ENCODE measurements around the gene ANKRD63. TPM values are rescaled to one million over a fixed set of nuclear protein-coding genes. Genes with fewer than 3 reads are reported as not detected.
A peak's percentile ranks its signal among the peaks of the same experiment; 100 is the strongest.

ANKRD63 gene
- total and polyA plus RNA-seq, 9 of the 15 experiments (the other 6 are each of a cell fraction or from before 2014, with no cell fraction given) = 1.3 to 2.0 (median 1.8) TPM; not detected in 6

DNA sequence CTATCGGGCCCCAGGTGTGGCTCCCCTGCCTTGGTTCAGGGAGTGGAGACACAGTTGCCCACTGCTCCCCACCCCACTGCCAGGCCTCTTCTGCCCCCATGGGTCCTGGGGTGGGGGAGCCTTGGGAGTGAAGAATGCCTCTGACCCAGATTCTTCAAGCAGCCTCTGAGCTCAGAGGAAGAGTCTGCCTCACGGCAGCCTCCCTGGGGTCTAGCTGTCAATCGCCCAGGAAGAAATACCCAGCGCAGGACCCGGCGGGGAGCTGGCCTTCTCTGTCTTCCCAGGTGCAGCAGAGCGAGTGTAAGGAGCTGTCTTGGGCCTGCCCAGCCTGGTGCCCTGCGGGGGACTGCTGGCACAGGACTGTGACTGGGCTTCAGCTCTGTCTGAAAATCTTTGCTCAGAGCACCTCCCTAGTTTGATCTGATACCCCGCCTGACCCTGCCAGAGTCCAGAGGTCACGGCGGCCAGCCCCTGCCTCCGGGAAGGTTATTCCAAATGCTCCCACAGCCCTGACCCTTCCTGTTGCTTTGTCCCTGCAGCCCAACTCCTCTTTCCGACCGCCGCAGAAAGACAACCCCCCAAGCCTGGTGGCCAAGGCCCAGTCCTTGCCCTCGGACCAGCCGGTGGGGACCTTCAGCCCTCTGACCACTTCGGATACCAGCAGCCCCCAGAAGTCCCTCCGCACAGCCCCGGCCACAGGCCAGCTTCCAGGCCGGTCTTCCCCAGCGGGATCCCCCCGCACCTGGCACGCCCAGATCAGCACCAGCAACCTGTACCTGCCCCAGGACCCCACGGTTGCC is 11.0 kb downstream of the ANKRD63 start:
- Histone ChIP-seq H3K27me3 (ENCODE audit: control insufficient read depth in 2 of 2, insufficient read depth in 2 of 2, low read length in 2 of 2) (peaks cover 0 to 19% of the 10 kb centered on the region in 2 experiments; a peak in 2 of 5 replicates), H3K36me3 (ENCODE audit: control insufficient read depth, insufficient read depth, low read length) (no peaks in the 10 kb centered on the region), H3K27ac (ENCODE audit: extremely low read depth, low read depth, low read length) (no peak overlapping the region), H4K20me1 (replicated peaks; ENCODE audit: control insufficient read depth, insufficient read depth, low read length) (0 out of 2 replicates have a peak, but pooled peaks cover 3% of the 10 kb centered on the region), H3K4me2 (ENCODE audit: insufficient read depth, low read length) (no peak overlapping the region), H2AFZ (ENCODE audit: low read depth, low read length) (no peak overlapping the region), H3K9ac (ENCODE audit: insufficient read depth in 1 of 2, low read depth in 2 of 2, low read length in 2 of 2) (peak overlapping the region in 1 of 2 experiments; percentile 50; a peak in 1 of 4 replicates), H3K9me1 (ENCODE audit: control insufficient read depth, insufficient read depth, low read length) (no peaks in the 10 kb centered on the region), H3K4me3 (no peak overlapping the region), H3K9me3 (replicated peaks; ENCODE audit: control insufficient read depth, insufficient read depth, low read depth, low read length) (no peaks in the 10 kb centered on the region), H3K4me1 (replicated peaks in 1 of 2; ENCODE audit: control insufficient read depth in 2 of 2, insufficient read depth in 2 of 2, low read length in 2 of 2) (peaks cover 3 to 32% of the 10 kb centered on the region in 2 experiments), H3K79me2 (ENCODE audit: control insufficient read depth, insufficient read depth, low read length) (no peaks in the 10 kb centered on the region)
- BruUV-seq (replicated peaks) = no TSS peak
- FAIRE-seq (no peak), DNase-seq (ENCODE audit: extremely low read depth in 1 of 4, low spot score in 3 of 4) (no peak), ATAC-seq (no peak)
- CTCF ChIA-PET (ENCODE audit: low intra/inter-chr PET ratio) = interaction anchor here (4.2 to 7.1 kb wide), 2 partner anchors 55 to 227 kb away, joined by 56 to 218 read pairs; no protein-coding TSS in a partner anchor
- in situ Hi-C loops (cut with MboI) = loop anchor here (5.0 kb wide), 2 partner anchors 55 to 225 kb away; no protein-coding TSS in a partner anchor
- intact Hi-C loops (cut with micrococcal nuclease) = loop anchor here (5.0 kb wide), 2 partner anchors 40 to 485 kb away; no protein-coding TSS in a partner anchor
- POLR2A ChIA-PET = interaction anchor here (1.5 to 1.6 kb wide), 3 partner anchors 16 to 233 kb away, joined by 4 to 5 read pairs (median 5); no protein-coding TSS in a partner anchor
- TF ChIP-seq TAF1 (IDR thresholded peaks at IDR 0.05; ENCODE audit: control insufficient read depth, extremely low read depth, insufficient read depth, low read length, severe bottlenecking) = no peak
- TF ChIP-seq NR2C1 (IDR thresholded peaks at IDR 0.05) = no peak
- 0 out of 2 replicates have a peak, but pooled peaks have one; percentile 24 for TF ChIP-seq NR2C1 (tag; IDR thresholded peaks at IDR 0.05)
- no peak for TF ChIP-seq MYNN (IDR thresholded peaks at IDR 0.05)
- no peak for TF ChIP-seq MYNN (CRISPR knock-in tag; IDR thresholded peaks at IDR 0.05)
- TF ChIP-seq RFX5 (IDR thresholded peaks at IDR 0.05; ENCODE audit: low read depth, low read length) = no peak
- TF ChIP-seq ZEB2 (IDR thresholded peaks at IDR 0.05) = no peak
- 14% methylated on average over 25 of the region's 25 CpGs for WGBS (ENCODE audit: insufficient coverage, low coverage, missing lambda C conversion rate)

All from K562 (cell line).